HG02981 (cell line): ENCODE measurements around the gene CDSN.

Source experiments
- ATAC-seq: cut with Tn5 transposase; IDR thresholded peaks from one replicate; pipeline ENCODE4 v1.9.1; 2021; ENCODE audit warnings: mild to moderate bottlenecking, moderate library complexity; ENCODE audit not compliant: unreplicated experiment

The CDSN gene

DNA sequence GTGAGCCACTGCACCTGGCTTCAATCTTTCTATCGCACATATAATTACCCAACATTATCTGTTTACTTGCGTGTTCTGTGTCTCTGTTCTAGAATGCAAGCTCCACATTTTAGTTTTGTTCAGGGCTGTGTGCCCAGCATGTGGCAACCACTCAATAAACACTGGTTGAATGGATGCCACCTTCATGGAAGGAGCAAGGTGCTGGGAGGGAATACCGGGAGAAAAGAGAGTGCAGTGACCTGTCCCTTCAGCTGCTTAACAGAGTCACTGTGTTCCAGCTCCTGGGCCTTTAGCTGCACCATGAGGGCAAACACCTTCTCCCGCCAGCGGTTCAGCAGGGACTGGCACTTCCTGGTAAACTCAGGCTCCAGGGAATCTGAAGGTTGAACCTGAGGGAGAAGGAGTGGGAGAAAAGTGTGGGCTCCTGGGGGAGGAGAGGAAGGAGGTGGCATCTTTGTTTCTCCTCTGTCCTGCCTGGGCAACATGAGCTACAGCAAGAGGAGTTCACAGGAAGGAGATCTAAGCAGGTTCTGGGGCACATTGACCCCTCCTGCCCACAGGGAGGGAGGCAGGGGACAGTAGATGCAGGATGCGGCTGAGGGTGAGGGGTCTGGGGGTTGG, 29.7 kb upstream of the CDSN start:
- ATAC-seq: no peak

DNA sequence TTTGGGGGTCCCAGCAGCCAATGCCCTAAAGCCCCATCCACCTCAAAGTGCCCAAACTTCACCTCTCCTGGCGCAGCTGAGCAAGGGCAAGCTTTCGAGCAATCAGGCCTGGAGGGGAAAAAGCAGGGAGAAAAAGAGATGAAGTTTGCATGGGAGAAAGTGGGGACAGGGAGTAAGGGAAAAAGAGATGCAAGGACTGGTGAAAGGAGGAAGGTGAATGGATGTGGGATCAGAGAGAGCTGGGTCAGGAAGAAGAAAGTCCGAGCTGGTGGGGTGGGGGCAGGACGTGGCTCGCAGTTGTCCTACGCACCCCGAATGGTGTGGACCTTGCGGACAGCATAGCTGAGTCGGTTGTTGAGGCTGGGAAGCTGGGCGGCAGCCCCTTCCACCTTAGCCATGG, 25.1 kb upstream of the CDSN start:
- no peak for ATAC-seq

DNA sequence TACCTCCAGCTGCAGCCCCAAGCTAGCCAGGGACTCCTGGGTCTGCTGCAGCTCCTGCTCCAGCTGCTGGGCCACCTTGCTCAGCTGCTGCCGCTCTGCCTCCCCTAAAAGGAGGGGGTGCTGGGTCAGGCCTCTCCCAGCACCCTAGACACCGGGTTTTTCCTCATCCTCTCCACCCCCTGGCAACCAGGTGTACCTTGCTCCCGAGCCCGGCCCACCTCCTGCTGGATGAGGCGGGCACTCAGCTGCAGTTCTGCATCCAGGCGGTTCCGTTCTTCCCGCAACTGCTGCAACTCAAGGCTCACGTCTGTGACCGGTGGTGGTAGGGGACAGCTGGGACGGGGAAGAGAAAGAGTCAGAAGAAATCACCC, 24.7 kb upstream of the CDSN start:
- ATAC-seq: no peak

DNA sequence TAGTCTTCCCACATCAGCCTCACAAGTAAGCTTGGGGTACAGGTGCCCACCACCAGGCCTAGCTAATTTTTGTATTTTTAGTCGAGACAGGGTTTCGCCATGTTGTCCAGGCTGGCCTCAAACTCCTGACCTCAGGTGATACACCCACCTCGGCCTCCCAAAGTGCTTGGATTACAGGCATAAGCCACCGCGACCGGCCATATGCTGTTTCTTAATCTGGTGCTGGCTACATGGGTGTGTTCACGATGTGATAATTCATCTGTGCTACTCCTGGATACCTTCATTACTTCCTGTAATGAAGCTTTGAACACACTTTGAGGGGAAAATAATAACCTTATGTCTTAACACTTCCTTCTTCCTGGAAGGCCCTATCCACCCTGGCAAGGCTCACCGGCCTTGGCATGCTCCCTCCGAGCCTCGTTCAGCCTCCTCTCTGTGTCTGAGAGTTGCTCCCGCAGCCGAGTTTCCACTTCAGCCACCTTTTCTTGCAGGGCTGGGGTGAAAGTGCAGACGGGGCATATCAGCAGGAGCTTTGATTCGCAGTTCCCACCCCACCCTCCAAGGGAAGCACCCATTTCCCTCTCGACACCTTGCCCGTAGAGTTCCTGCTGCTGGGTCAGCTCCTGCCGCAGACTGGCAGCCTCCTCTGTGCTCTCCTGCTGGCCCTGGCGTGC, 24.2 kb upstream of the CDSN start:
- ATAC-seq: no peak

DNA sequence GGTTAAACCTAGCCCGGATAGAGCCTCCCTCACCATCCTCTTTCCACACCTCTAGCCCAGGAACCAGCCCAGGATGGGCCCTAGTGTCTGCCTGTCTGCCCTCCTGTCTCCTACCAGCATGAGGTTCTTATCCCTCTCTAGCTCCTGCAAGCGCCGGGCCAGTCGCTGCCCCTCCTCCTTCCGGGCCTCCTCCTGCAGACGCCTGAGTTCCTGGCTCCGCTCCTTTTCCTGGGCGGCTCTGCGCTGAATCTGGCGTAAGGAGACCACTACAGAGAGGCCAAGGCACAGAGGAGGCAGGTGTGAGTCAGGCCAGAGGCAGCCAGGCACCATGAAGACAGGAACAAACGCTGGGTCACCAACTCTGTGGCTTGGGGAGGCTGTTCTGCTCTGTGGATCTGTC, 22.9 kb upstream of the CDSN start:
- ATAC-seq: no peak

DNA sequence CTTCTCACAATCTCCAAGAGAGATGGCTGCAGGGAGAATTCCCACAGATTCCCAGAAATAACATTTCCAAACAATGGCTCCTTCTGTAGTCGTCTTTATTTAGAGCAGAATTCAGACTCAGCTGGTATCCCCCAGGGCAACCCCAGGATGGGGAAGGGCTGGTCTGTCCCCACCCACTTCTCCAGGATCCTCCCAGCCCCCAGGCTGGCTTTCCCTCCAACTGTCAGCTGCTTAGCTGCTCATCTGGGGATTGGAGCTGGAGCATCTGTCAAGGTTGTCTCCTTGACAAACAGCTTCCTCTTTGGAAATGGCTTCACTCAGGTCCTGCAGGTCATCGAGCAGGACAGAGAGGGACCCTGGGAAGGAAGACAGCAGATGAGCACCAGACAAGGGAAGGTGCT, 22.1 kb upstream of the CDSN start:
- ATAC-seq: no peak

DNA sequence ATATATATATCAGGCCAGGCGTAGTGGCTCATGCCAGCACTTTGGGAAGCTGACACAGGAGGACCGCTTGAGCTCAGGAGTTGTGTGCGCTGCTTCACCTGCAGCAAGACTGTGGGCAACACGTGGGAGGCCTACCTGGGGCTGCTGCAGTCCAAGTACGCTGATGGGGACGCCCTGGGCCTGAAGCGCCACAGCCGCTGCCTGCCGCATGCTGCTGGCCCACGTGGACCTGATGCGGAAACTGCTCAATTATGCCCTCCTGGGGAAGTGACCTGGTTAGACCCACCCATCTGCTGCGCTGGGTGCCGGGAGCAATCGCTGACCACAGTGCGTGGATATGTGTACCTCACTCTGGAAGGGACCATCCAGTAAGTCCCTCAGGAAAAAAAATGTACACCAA, 20.4 kb upstream of the CDSN start:
- no peak for ATAC-seq

DNA sequence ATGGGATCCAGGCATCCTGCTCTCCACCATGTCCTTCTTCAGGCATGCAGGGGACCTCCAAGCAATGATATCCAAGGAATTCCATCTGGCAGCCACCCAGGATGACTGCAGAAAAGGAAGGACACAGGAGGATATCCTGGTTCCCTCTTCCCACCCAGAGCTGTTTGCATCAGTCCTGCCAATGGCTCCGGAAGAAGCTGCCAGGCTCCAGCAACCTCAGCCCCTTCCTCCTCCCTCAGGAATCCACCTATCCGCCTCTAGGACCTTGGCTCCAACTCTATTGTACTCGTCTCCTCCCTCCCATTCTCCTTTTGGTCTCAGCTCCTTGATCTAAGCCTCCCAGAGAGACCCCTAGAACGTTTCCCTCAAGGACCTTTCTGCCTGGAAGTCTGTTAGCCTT, 19.4 kb upstream of the CDSN start:
- ATAC-seq: no peak

DNA sequence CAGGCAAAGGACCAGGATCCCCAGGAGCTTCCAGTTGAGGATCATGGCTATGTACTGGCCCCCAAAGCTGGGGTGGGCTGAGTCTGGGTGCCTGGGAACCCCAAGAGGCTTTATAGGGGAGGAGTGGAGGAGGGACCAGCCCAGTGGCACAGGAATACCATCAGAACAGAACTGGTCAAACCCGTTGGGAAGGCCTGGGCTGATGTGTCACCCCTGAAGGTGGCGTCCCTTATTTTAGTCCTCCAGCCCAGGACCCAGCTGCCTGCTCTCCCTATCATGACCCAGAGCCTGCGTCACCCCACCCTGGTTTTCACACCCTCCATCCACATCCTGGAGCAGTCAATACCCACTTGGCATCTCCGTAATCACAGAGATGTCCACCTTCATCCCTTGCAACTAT, 18.7 kb upstream of the CDSN start, which contains the start of gene PSORS1C2:
TSS of gene PSORS1C2 (minus strand) at position 85 of the 400 bp plus-strand sequence. CDS start at position 45, 40 bp downstream.
- ATAC-seq: no peak

DNA sequence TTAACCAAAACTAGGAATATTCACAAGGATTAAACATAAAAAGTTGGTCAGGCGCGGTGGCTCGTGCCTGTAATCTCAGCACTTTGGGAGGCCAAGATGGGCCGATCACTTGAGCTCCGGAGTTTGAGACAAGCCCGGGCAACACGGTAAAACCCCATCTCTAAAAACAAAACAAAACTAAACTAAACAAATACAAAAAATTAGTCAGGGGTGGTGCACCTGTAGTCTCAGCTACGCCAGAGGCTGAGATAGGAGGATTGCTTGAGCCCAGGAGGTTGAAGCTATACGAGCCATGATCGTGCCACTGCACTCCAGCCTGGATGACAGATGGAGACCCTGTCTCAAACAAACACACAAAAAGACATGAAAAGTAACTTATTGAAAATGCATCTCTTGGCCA, 15.5 kb upstream of the CDSN start:
- no peak for ATAC-seq

DNA sequence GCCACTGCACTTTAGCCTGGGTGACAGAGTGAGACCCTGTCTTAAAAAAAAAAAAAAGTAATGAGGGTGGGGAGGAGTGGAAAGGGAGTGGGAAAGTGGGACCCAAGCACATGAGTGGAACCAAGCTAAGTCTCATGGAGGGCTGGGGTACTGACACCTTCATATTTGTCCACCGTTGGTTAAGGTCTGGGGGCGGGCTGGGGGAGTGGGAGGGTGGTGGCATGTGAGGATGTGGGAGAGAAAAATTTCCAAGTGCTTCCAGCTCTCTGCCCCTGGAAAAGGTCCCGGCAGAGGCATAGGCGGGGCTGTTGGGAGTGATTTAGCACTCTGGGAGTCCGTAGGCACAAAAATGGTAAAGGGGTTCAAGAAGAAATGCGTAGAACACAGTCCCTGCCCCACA, 12.6 kb upstream of the CDSN start:
- ATAC-seq: no peak

DNA sequence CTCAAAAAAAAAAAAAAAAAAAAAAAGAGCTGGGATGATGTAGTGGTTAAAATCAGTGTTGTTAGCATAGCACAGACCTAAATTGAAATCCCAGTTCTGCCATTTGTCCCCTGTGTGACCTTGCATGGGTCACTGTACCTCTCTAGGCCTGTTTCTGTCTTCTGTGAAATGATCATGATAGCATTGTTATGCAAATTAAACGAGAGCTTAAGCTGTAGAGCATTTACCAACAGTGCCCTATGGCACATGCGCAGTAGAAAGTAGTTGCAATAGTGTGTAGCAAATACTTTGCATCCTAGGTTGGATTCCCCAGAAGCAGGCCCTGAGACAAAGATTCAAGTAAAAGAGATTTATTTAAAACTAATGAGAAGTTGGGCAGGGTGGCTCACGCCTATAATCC, 11.3 kb upstream of the CDSN start:
- no peak for ATAC-seq

DNA sequence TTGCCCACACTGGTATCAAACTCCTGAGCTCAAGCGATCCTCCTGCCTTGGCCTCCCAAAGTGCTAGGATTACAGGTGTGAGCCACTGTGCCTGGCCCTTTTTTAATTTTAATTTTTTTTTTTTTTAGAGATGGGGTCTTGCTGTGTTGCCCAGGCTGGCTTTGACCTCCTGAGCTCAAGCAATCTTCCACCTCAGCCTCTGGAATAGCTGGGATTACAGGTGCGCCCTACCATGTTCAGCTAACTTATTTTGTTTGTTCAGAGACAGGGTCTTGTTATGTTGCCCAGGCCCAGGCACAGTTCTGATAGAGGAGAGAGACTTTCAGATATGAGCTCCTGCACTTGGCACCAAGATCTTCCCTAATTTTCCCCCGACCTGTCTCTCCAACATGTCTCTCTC, 10.5 kb upstream of the CDSN start:
- ATAC-seq: no peak

DNA sequence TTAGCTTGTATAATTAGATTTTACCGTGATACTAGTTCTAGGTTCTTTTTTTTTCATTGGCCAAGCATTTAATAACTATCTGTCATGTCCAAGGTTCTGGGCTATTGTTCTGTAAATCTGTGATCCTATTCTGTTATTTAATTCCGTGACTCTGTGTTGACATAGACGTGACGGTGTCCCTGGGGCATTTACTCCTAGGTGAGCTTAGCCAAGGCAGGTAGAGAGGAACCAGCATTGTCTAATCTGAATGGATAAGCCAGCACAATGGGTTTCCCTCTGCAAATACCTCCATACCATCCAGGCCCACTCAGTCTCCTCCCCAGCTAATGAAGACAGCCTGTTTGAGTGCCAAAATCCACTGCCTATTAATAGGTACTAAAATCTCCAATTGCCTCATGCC, 8.9 kb upstream of the CDSN start:
- no peak for ATAC-seq

DNA sequence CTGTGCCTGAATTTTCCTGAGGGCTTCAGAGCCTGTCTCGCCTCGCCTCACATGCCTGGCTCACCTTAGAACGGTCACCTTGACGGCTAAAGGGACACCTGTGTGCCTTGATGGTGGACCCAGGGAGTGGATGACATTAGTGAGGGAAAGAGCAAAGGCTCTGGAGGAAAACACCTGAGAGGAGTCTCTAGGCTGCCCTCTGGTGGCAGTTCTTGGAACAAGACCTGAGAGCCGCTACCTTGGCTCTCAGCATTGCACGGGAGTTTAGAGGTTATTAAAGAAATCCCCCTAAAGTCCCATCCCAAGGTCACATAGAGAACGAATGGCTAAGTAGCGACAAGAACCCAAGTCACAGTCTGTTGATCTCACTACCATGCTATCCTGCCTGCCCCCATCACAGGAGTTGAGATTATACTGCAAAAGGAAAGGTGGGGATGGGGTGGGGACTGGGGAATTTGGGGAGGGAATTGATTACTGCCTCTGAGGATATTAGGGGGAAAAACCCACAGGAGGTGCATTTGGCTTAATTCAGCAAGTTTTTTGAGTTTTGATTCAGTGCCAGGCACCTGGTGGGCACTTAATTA, 7.9 kb upstream of the CDSN start:
- ATAC-seq: no peak

DNA sequence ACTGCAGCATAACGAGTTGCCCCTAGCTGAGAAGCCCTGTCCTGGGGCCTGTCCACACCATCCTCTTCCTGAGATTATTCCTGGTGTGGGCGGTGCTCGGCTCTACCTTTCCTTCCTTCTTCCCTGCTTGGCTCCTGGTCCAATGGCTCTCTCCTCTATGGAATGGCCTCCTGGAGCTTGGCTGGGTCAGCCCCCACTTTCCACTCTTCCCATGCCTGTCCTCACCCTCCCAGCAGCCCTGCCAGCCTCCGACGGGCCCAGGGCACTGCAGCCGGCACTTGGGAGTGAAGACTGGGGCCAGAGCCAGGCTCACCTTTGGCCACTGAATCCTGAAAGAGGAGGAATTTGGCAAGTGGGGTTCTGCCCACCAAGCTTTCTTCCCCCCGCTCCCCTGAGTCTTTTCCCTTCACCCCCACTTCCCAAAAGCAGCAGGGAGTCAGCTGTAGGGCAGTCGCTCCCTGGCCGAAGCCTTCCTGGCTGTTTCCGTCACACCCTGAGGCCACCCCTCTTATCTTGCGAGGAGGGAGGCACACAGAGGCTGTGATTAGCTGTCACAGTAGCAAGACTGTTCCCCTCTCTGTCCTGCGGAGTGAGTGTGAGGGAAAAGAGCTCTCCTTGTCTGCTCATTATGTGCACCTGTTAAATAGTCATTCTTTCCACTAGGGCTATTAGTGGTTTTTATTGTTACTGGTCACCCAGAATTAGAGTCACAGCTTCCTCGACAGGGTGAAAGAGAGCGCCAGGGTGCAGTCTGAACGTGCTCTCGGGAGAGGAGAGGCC, 6.3 kb upstream of the CDSN start:
- no peak for ATAC-seq

DNA sequence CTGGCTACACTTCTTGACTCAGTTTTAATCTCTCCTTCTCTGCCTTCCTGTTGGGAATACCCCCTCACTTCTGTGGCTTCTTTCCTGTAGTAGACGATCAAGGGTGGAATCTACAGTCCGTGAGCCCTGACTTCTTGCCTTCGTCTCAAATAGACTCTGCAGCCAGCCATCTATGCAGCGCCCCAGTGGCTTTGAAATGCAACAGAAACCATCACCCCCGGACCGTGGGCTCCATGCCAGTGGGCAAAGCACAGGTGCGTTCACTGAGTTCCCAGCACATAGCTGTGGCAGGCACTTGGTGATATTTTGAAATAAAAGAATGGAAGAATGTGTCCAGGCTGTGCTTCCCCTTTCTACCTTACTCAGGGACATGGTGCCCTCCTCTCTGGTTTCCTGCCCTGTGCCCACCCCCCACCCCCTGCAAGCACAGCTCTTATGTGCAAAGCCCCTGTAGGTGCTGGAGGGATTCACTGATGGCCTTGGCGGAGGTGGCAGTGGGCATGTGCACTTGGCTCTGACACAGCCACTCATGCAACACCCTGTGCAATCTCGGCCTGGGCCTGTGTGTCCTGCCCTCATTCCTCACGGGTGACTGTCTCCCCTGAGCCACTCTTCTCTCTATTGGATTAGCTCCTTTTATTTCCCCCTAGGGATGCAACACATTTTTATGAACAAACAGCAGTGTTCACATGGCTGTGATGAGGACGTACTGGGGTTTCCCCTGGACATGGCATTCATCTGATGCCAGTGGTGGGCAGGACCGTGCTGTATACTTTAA, 5.5 kb upstream of the CDSN start:
- no peak for ATAC-seq

DNA sequence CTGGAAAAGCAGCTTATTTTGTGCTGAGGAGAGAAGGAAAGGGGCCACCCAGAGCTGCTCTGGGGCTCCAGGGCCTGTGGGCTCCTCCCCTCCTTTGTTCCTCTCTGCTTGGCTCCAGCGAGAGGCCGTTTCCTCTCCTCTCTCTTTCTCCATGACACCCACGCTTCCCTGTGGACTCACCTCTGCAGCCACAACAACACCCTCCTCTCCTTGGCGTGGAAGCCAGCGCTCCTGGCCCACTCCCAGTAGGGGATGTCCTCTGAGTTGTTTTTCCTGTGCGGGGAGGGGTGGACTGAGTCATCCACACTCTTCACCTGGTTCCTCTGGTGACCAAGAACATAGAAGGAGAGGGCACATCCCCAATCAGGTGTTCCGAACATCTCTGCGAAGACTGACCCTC, 4.9 kb upstream of the CDSN start:
- ATAC-seq: no peak

DNA sequence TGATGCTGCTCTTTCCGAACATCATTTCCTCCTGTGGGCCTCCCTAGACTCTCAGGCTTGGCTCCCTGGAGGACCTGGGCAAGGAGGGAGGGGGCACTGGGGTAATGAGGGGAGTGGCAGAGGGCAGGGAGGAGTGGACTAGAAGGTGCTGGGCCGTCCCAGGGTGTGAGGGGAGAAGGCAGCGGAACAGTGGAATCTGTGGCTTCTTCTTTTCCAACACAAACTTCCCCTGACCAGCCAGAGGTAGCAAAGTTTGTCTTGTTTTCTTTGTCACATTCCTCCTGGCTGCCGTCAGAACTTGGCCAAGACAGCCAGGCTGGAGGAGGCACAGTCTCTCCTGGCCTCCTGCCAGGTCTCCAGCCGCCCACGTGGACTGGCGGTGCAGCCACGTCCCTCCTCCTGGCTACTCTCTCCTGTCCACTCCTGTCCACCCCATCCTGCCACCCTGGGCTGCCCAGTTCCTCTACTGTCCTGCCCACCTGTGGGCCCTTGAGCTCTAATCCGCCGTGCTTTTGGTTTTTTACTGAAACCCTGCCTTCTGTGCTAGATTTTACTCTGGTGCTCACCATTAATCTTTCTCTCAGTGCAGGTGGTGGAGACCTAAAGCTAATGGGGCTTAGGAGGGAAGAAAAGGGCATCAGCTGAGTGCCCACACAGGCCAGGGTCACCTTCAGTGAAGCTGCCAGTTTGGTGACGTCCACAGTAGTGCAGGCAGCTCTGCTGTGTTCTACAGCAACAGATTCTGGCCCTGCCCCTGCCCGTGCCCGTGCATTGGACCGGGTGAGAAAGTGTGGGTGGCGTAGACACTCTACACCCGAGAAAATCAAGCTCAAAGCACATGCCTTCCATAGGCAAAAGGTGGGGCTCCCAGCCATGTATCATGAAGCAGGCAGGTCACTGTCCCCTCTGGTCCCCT, 2.8 kb upstream of the CDSN start:
- no peak for ATAC-seq

DNA sequence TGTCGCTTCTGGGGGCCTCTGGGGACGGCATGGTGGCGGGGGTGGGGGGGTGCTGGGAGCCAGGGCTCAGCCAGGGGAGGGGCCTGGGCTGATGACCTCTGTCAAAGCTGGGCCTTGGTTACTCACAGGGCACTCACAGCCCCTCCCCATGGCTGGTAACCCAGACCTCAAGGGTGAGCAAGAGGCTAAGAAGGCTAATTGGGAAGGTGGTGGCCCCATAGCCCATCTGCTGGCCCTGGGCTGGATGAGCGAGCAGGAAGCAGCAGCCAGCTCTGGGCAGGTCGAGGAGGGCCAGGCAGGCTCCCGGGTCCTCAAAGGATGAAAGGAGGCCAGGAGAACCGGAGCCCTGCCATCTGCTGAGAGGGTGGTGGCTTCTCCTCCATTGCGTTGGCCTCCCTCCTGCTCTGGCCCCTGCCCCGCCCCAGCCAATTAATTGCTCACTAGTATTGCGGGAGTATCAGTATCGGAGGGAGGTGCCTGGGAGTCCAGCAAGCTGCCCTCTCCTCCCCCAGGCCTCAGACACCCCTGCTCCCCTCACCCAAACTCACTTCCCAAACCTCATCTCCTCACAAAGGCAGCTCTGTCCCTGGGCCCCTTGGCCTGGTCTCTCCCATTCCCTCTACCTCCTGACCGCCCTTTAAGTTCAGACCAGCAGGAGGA, 1.0 kb upstream of the CDSN start:
- no peak for ATAC-seq
